ENCODE measurements around the gene ADGRG2. TPM values are rescaled to one million over a fixed set of nuclear protein-coding genes. Genes with fewer than 3 reads are reported as not detected.

Gene ADGRG2
- total RNA-seq, 4 donors from 2014 or later, result 0.11 to 0.16 TPM; not detected in 2

GRCh38 chrX:18997916-18998315, 124.4 kb downstream of the ADGRG2 start:
- no peaks in the 10 kb centered on the region for H3K9me3 ChIP-seq
- intact Hi-C loops (cut with DNase I; ENCODE audit: low total_unique reads), result no loop called here
- ATAC-seq, result no peak
- no peaks in the 10 kb centered on the region for H3K36me3 ChIP-seq
- H3K4me1 ChIP-seq, result no peaks in the 10 kb centered on the region
- H3K4me3 ChIP-seq, result no peak overlapping the region
- DNase-seq, result no peak
- no peak for TF ChIP-seq CTCF (IDR thresholded peaks at IDR 0.05 in 4 of 5, conservative IDR thresholded peaks at IDR 0.05 in 1 of 5)
- TF ChIP-seq POLR2A (IDR thresholded peaks at IDR 0.05), result no peak
- in situ Hi-C loops (cut with MboI; ENCODE audit: low sequenced_read_pairs in 4 of 4), result loop anchor here in 2 of 4 donors (25.0 kb wide), 1 partner anchor 339 kb away; the partner anchor contains the start of gene PDHA1 (in 2 of the 2)
- no peak overlapping the region for H3K27ac ChIP-seq
- no peaks in the 10 kb centered on the region for H3K27me3 ChIP-seq

GRCh38 chrX:18996536-18996935, 125.7 kb downstream of the ADGRG2 start:
- intact Hi-C loops (cut with DNase I; ENCODE audit: low total_unique reads), result no loop called here
- Histone ChIP-seq H3K27me3 (no peaks in the 10 kb centered on the region), H3K27ac (no peak overlapping the region), H3K4me1 (no peaks in the 10 kb centered on the region), H3K9me3 (no peaks in the 10 kb centered on the region), H3K36me3 (no peaks in the 10 kb centered on the region), H3K4me3 (no peak overlapping the region)
- ATAC-seq, result no peak
- DNase-seq, result no peak
- TF ChIP-seq CTCF (IDR thresholded peaks at IDR 0.05 in 4 of 5, conservative IDR thresholded peaks at IDR 0.05 in 1 of 5) (no peak), POLR2A (IDR thresholded peaks at IDR 0.05) (no peak)
- in situ Hi-C loops (cut with MboI; ENCODE audit: low sequenced_read_pairs in 4 of 4), result loop anchor here in 2 of 4 donors (25.0 kb wide), 1 partner anchor 341 kb away; the partner anchor contains the start of gene PDHA1 (in 2 of the 2)

- ATAC-seq (no peak), DNase-seq (no peak)
These were observed 127.0 kb downstream of the ADGRG2 start for GRCh38 chrX:18995221-18995620.

GRCh38 chrX:18994713-18995112, 127.6 kb downstream of the ADGRG2 start:
- DNase-seq (no peak), ATAC-seq (no peak)
- H3K9me3 ChIP-seq, result no peaks in the 10 kb centered on the region
- H3K4me3 ChIP-seq, result no peak overlapping the region
- in situ Hi-C loops (cut with MboI; ENCODE audit: low sequenced_read_pairs in 4 of 4), result loop anchor here in 2 of 4 donors (25.0 kb wide), 1 partner anchor 343 kb away; the partner anchor contains the start of gene PDHA1 (in 2 of the 2)
- no peak overlapping the region for H3K27ac ChIP-seq
- H3K27me3 ChIP-seq, result no peaks in the 10 kb centered on the region
- no peaks in the 10 kb centered on the region for H3K4me1 ChIP-seq
- no peaks in the 10 kb centered on the region for H3K36me3 ChIP-seq
- TF ChIP-seq POLR2A (IDR thresholded peaks at IDR 0.05), result no peak
- no peak for TF ChIP-seq CTCF (IDR thresholded peaks at IDR 0.05 in 4 of 5, conservative IDR thresholded peaks at IDR 0.05 in 1 of 5)
- intact Hi-C loops (cut with DNase I; ENCODE audit: low total_unique reads), result no loop called here

More at GRCh38 chrX:18995221-18995620, 127.0 kb downstream of the ADGRG2 start:
- intact Hi-C loops (cut with DNase I; ENCODE audit: low total_unique reads), result no loop called here
- in situ Hi-C loops (cut with MboI; ENCODE audit: low sequenced_read_pairs in 4 of 4), result loop anchor here in 2 of 4 donors (25.0 kb wide), 1 partner anchor 342 kb away; the partner anchor contains the start of gene PDHA1 (in 2 of the 2)
- H3K36me3 ChIP-seq, result no peaks in the 10 kb centered on the region
- no peak overlapping the region for H3K4me3 ChIP-seq
- no peaks in the 10 kb centered on the region for H3K9me3 ChIP-seq
- no peaks in the 10 kb centered on the region for H3K4me1 ChIP-seq
- H3K27ac ChIP-seq, result no peak overlapping the region
- TF ChIP-seq CTCF (IDR thresholded peaks at IDR 0.05 in 4 of 5, conservative IDR thresholded peaks at IDR 0.05 in 1 of 5) (no peak), POLR2A (IDR thresholded peaks at IDR 0.05) (no peak)
- no peaks in the 10 kb centered on the region for H3K27me3 ChIP-seq

- no peak overlapping the region for H3K4me3 ChIP-seq
- no peaks in the 10 kb centered on the region for H3K9me3 ChIP-seq
- H3K27ac ChIP-seq, result no peak overlapping the region
- H3K27me3 ChIP-seq, result no peaks in the 10 kb centered on the region
- in situ Hi-C loops (cut with MboI; ENCODE audit: low sequenced_read_pairs in 4 of 4), result loop anchor here in 2 of 4 donors (25.0 kb wide), 1 partner anchor 344 kb away; the partner anchor contains the start of gene PDHA1 (in 2 of the 2)
- H3K36me3 ChIP-seq, result no peaks in the 10 kb centered on the region
- intact Hi-C loops (cut with DNase I; ENCODE audit: low total_unique reads), result no loop called here
- H3K4me1 ChIP-seq, result no peaks in the 10 kb centered on the region
- ATAC-seq (no peak), DNase-seq (no peak)
- no peak for TF ChIP-seq CTCF (IDR thresholded peaks at IDR 0.05 in 4 of 5, conservative IDR thresholded peaks at IDR 0.05 in 1 of 5)
- no peak for TF ChIP-seq POLR2A (IDR thresholded peaks at IDR 0.05)
These were observed 129.4 kb downstream of the ADGRG2 start for GRCh38 chrX:18992829-18993228.
